MM.1S (cell line): ENCODE measurements around the gene POMGNT2.

Experiments used
- EZH2 ChIP-seq: fragments of 300-600 bp; sonication (generic); optimal IDR thresholded peaks from 2 replicates; pipeline ENCODE3; 2017; ENCODE audit warnings: low read depth, mild to moderate bottlenecking, antibody characterized with exemption, low read length, mixed read lengths
- EZH2phosphoT487 ChIP-seq: fragments of 300-600 bp; sonication (generic); IDR thresholded peaks from 2 replicates; pipeline ENCODE4 v1.6.1; 2018; ENCODE audit warnings: antibody characterized with exemption, low read length
- TF ChIP-seq, protein P1 (sequence below): fragments of 300-600 bp; sonication (generic); IDR thresholded peaks from 2 replicates; pipeline ENCODE4 v1.5.1; 2016; ENCODE audit warnings: antibody characterized with exemption, low read length, mixed read lengths

- TF ChIP-seq EZH2, result no peak
- TF ChIP-seq, protein P1, sequence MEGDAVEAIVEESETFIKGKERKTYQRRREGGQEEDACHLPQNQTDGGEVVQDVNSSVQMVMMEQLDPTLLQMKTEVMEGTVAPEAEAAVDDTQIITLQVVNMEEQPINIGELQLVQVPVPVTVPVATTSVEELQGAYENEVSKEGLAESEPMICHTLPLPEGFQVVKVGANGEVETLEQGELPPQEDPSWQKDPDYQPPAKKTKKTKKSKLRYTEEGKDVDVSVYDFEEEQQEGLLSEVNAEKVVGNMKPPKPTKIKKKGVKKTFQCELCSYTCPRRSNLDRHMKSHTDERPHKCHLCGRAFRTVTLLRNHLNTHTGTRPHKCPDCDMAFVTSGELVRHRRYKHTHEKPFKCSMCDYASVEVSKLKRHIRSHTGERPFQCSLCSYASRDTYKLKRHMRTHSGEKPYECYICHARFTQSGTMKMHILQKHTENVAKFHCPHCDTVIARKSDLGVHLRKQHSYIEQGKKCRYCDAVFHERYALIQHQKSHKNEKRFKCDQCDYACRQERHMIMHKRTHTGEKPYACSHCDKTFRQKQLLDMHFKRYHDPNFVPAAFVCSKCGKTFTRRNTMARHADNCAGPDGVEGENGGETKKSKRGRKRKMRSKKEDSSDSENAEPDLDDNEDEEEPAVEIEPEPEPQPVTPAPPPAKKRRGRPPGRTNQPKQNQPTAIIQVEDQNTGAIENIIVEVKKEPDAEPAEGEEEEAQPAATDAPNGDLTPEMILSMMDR, result no peak
- TF ChIP-seq EZH2phosphoT487, result no peak
Observed at GRCh38 chr3:43055806-43056770, 49.8 kb downstream of the POMGNT2 start.
